ENCODE data around the gene ANKS1B. TPM values are rescaled to one million over a fixed set of nuclear protein-coding genes. Genes with fewer than 3 reads are reported as not detected.
A peak's percentile ranks its signal among the peaks of the same experiment; 100 is the strongest.

Gene ANKS1B
- total and polyA plus RNA-seq, 2 experiments from 2014 or later: 1.8 to 1.9 TPM

DNA sequence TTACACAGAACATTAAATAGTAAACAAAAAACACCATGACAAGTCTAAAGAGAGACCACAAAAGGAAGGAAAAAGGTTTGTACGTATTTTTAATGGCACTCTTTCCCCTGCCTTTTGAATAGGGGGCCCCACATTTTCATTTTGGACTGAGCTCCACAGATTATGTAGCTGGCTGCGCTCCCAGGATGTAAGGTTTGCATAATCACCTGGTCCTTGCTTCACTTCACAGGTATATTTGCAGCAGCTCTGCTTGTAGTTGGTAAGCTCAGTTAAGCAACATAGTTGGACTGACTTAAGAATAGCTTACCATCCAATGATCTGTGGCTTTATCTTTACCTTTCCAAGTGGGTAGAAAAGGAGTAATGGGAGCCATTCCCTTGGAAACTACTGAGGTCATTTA is 885.0 kb downstream of the ANKS1B start:
- Histone ChIP-seq H3K27ac (no peak overlapping the region), H3K27me3 (no peaks in the 10 kb centered on the region), H3K36me3 (no peaks in the 10 kb centered on the region), H3K4me1 (ENCODE audit: low read depth) (no peaks in the 10 kb centered on the region), H3K4me3 (no peak overlapping the region), H3K9me3 (ENCODE audit: low read depth) (no peaks in the 10 kb centered on the region)
- TF ChIP-seq, protein P1, sequence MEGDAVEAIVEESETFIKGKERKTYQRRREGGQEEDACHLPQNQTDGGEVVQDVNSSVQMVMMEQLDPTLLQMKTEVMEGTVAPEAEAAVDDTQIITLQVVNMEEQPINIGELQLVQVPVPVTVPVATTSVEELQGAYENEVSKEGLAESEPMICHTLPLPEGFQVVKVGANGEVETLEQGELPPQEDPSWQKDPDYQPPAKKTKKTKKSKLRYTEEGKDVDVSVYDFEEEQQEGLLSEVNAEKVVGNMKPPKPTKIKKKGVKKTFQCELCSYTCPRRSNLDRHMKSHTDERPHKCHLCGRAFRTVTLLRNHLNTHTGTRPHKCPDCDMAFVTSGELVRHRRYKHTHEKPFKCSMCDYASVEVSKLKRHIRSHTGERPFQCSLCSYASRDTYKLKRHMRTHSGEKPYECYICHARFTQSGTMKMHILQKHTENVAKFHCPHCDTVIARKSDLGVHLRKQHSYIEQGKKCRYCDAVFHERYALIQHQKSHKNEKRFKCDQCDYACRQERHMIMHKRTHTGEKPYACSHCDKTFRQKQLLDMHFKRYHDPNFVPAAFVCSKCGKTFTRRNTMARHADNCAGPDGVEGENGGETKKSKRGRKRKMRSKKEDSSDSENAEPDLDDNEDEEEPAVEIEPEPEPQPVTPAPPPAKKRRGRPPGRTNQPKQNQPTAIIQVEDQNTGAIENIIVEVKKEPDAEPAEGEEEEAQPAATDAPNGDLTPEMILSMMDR (IDR thresholded peaks at IDR 0.05; ENCODE audit: low read depth, low read length): no peak
- DNase-seq (ENCODE audit: low read depth in 1 of 2, low spot score in 1 of 2): no peak

DNA sequence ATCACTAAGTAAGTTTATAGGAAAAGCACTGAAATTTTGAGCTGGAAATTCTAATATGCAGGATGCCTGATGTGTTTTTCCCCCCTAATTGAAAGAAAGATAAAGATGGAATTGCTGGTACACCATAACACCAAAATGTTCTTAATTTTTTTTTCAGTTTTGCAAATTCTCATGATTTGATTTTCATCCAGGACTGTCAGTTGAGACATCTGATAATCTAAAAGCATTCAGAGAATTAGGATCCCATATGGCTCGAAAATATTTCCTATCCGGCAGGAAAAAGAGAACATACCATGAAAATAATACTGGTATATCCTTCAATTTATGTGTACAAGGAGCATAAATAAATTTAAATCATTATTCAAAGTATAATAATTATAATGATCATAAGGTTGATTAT is 887.6 kb downstream of the ANKS1B start:
- Histone ChIP-seq H3K27me3 (no peaks in the 10 kb centered on the region), H3K27ac (no peak overlapping the region), H3K4me1 (ENCODE audit: low read depth) (no peaks in the 10 kb centered on the region), H3K9me3 (ENCODE audit: low read depth) (no peaks in the 10 kb centered on the region), H3K4me3 (no peak overlapping the region), H3K36me3 (no peaks in the 10 kb centered on the region)
- TF ChIP-seq, protein P1 (IDR thresholded peaks at IDR 0.05; ENCODE audit: low read depth, low read length): no peak
- no peak for DNase-seq (ENCODE audit: low read depth in 1 of 2, low spot score in 1 of 2)

DNA sequence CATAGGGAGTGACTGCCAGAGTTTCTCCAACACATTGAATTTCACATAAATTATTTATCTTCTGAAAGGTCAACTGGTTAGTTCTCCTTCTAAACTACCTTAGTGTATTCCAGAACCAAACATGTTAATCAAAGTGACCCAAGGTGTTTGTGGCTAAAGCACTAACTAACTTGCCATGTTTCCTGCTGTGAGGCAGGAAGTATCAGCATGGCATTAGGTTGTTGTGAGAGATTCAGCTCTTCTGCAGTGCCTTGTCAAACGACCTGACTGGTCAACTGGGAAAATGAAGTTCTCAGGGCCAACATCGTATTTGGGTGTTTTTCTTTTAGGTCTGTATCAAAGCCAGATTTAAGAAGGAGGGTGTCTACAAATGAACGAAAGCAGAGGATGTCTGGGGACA is 891.6 kb downstream of the ANKS1B start:
- H3K27me3 ChIP-seq: no peaks in the 10 kb centered on the region
- TF ChIP-seq, protein P1 (IDR thresholded peaks at IDR 0.05; ENCODE audit: low read depth, low read length): no peak
- H3K36me3 ChIP-seq: no peaks in the 10 kb centered on the region
- no peaks in the 10 kb centered on the region for H3K4me1 ChIP-seq (ENCODE audit: low read depth)
- H3K27ac ChIP-seq: no peak overlapping the region
- H3K4me3 ChIP-seq: no peak overlapping the region
- DNase-seq (ENCODE audit: low read depth in 1 of 2, low spot score in 1 of 2): no peak
- H3K9me3 ChIP-seq (ENCODE audit: low read depth): no peaks in the 10 kb centered on the region

DNA sequence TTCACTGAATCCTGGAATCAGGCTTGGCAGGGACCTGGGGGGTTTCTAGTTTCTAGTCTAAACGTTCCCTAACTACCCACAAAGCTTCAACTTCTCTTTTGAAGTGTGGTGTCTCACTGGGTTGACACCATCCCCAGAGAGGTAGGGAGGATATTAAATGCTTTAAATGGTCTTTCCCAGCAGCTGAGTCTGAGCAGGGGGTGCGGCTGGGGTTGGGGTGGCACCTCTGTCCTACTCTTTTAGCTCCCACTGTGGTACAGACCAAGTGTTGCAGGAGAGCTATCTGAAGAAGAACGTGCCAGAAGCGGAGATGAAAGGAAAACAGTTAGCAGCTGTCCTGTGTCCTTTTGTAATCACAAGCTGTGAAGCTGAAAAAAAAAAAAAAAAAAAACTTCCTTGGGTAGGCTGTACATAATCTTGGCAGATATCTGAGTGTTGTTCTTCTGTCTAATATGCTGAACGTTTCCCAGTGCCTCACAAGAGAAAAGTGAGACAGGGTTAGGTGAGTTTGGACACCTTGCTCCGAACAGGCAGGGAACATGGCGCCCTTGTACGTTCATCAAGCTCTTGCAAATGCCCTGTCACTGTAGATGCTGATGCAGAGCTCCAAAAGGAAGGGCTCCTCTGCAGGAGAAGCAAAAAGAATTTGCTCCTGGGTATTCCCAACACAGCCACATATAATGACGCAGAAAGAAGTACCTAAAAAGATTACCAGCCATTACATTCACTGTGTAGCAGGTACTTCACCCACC is 892.5 kb downstream of the ANKS1B start:
- Histone ChIP-seq H3K36me3 (no peaks in the 10 kb centered on the region), H3K9me3 (ENCODE audit: low read depth) (no peaks in the 10 kb centered on the region), H3K27me3 (no peaks in the 10 kb centered on the region), H3K4me1 (ENCODE audit: low read depth) (no peaks in the 10 kb centered on the region), H3K4me3 (no peak overlapping the region), H3K27ac (no peak overlapping the region)
- no peak for DNase-seq (ENCODE audit: low read depth in 1 of 2, low spot score in 1 of 2)
- TF ChIP-seq, protein P1 (IDR thresholded peaks at IDR 0.05; ENCODE audit: low read depth, low read length): no peak

DNA sequence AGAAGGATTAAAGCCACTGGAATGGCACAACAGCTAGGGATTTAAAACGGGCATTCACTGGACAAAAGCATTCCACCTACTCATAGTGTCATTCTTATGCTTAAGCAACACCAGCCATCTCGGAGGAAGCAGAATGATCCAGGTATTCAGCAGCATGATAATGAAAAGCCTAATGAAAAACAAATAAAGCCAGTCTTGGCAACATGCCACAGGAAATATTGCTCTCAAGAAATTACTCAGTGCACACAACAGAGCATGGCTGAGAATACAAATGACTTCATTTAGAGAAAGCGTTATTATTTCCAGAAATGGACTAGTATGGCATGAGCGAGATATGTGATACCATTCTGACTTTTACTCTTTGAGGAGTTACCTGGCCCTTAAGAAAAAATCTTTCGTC is 897.5 kb downstream of the ANKS1B start:
- Histone ChIP-seq H3K4me3 (no peak overlapping the region), H3K9me3 (ENCODE audit: low read depth) (no peaks in the 10 kb centered on the region), H3K36me3 (no peaks in the 10 kb centered on the region), H3K27ac (no peak overlapping the region), H3K4me1 (ENCODE audit: low read depth) (no peaks in the 10 kb centered on the region), H3K27me3 (no peaks in the 10 kb centered on the region)
- TF ChIP-seq, protein P1 (IDR thresholded peaks at IDR 0.05; ENCODE audit: low read depth, low read length): no peak
- peak in 1 of 2 donors; percentile 0 for DNase-seq (ENCODE audit: low read depth in 1 of 2, low spot score in 1 of 2)
